ENCODE results near the gene GPR21.
A peak's percentile ranks its signal among the peaks of the same experiment; 100 is the strongest.

The GPR21 gene

DNA sequence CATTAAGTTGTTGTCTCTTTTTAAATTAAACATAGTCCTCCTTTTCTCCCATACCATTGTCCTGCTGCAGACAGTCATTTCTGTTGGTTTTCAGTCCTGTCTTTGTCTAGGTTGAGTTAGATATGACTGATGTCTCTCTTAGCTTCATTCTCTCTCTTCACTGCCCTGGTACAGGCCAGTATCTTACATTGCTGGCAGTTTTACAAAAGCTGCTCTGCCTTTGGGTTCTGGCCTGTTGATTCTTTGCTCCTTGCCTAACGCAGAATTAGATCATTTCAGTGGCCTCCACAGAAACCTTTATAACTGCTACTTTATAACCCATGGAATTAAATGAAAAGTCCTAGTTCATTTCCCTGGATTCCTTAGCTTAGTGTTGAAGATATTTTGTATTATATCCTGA lies 33.7 kb downstream of the GPR21 start:
- no peak for DNase-seq

DNA sequence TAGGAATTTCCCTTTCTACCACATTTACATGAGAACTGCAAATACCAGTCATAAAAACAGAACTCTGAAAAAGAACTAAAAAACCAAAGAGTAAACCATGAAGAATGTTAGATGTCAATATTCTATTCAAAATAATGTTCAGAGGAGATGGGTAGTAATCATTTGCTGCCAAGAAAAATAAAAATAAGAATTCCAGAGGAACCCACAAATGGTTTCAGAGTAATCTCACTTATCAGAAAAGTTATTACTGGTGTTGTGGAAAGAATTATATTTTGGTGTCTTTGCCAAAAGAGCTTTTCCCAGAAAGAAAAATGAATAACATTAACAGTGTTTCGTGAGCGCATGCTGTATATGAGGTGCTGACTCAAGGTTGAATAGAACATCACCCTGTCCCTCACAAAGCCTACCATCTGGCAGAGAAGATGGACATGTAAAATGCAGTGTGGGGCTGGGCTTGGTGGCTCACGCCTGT lies 35.6 kb downstream of the GPR21 start:
- no peak for DNase-seq

DNA sequence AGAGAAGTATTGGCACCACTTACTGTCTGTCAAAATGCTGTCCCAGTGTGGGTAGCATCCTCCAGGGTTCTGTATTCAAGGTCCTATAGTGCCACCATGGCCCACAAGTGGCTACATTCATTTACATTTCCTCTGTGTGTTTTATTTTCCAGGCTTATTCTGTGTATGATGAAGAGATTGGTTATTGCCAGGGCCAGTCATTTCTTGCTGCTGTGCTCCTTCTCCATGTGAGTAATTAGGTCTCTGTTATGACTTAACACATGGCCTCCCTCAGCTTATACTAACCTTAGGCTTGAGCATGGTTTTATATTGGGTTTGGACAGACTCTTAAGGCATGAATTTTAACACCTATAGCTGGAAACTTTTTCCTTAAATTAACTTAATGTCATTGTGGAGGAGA lies 36.7 kb downstream of the GPR21 start:
- DNase-seq = no peak

DNA sequence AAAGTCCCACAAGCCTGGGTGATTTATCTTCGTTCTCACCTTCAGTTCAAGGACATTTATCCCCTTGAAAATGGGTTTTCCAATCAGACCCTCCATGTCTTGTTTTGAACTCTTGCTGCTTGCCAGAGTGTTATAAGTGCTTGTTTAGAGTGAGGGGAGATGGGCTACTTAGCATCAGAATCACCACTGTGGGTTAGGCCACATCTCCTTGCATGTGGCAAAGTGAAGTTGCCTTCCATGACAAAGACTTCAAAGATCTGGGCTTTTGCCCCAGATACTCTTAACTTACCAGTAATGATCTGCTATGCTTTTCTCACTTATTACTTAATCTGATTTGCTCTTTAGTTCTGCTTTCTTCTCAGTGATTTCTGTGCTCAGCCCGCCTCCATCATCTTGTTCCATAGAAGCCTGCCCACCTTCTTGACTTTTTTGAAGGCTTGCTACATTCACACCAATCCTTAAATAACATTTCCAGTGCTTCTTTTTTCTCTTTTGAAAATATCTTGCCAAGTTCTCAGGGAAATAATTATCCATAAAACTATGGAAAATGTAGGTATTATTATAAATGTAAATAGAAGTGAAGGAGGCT lies 39.0 kb downstream of the GPR21 start:
- no peak for DNase-seq

DNA sequence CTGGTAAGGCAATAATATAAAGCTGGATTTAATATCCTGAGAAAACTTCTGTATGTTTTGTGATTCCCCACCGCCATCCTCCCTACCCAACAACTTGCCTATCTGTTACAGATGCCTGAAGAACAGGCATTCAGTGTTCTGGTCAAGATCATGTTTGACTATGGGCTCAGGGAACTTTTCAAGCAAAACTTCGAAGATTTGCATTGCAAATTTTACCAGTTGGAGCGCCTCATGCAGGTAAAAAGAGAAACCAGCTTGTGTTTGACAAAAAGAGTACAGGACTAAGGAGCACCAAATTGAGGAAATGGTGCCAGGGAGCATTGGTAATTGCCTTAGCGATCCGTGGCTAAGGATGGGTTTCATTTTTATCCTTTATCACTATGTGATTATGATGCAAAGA lies 40.0 kb downstream of the GPR21 start:
- no peak for DNase-seq

DNA sequence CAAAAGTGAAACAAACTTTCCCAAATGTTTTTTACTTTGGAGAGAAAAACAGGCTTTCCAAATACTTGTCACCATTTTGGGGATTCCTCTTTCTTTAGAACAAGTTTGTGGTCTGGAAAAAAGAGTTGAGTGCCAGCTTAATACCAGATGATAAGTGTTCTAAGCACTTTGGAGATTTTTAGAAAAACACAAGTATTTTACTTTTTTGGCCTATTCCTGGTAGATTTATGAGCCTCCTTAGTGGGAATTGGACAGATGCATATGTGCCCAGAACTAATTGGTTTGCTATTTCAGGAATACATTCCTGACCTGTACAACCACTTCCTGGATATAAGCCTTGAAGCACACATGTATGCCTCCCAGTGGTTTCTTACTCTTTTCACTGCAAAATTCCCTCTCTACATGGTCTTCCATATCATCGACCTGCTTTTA lies 40.5 kb downstream of the GPR21 start:
- no peak for DNase-seq

DNA sequence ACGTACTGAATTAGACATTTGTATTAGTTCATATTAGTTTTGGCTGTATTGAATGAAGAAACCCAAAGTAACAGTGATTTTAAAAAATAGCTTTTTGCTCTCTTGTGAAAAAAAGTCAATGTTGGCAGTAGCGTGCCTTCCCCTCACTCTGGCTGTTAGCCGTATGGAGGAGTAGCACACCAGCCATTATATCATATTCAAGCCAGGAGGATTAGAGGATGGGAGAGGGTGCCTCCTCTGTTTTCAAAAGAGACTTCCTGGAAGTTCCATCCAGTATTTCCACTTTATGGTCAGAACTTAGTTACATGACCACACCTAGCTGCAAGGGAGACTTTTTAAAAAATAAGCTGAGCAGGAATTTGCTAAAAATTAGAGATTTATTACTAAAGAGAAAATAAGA lies 41.2 kb downstream of the GPR21 start:
- DNase-seq = no peak

DNA sequence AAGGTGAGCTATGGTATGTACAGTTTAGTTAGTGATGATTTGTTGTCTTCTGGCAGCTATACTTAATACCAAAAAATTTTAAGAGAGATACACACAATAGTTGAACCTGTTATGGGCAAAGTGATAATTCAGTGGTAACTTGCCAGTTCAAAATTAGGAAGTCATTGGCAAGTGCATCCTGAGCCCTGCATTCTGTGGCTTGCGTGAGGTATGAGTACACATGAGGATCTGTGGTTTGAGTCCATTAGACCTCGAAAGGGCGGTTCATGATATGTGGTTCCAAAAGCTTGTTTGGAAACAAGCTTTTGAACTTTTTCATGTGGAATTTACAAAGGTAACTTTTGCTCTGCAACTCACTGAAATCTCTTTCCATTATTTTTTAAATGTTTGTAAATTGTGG lies 47.0 kb downstream of the GPR21 start:
- peak; percentile 10 to 32 for DNase-seq

DNA sequence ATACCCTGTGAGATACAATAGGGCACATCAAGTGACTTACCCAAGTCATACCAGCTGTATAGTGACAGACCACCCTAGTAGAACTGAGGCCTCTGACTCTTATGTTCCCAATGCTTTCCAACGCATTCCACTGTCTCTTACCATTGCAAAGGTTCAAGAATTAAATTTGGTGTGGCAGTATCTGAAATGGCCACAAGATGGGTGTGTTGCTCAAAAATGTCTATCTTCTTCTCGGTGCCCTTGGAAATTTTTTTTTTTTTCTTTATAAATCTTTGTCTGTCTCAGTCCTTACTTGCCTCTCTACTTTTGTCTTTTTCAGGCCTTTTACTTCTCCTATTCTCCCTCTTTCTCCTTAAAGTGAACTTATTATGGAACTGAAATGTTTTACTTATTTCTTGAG lies 48.4 kb downstream of the GPR21 start:
- DNase-seq = peak; percentile 52 to 71

DNA sequence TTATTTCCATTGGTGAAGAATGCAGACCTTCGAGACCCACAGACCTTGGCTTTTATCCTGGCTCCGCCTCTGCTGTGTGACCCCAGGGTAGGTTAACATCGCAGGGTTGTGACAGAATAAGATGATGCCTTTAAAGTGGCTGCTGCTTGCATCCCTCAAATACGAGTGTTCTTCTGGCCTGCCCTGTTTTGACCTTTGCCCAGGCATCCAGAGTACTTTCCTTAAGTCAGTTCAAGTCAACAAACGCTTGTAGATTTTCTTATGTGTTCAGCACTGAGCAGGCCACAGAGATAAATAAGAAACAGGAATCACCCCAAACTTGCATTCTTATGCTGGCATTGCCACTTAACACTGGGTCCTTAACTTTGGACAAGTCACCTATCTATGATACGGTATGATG lies 50.2 kb downstream of the GPR21 start:
- no peak for DNase-seq

DNA sequence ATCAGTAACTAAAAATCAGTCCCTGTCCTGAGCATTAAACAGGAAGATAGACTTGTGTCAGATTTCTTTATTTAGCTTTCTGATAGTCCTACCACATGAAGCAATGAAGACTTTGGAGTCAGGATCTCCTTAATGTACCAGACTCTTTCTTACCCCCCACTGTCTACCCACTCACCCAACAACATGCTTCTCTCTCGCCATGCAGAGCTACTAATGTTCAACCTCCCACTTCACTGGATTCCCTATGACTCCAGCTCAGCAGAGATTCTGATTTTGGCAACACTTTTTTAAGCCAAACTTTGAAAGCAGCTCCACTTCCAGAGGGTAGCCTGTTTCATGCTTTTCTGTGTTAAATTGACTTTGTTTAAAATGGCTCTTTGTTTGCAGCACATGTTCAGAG lies 50.8 kb downstream of the GPR21 start:
- DNase-seq = no peak
